ENCODE results near the gene AP5B1.

Gene AP5B1

DNA sequence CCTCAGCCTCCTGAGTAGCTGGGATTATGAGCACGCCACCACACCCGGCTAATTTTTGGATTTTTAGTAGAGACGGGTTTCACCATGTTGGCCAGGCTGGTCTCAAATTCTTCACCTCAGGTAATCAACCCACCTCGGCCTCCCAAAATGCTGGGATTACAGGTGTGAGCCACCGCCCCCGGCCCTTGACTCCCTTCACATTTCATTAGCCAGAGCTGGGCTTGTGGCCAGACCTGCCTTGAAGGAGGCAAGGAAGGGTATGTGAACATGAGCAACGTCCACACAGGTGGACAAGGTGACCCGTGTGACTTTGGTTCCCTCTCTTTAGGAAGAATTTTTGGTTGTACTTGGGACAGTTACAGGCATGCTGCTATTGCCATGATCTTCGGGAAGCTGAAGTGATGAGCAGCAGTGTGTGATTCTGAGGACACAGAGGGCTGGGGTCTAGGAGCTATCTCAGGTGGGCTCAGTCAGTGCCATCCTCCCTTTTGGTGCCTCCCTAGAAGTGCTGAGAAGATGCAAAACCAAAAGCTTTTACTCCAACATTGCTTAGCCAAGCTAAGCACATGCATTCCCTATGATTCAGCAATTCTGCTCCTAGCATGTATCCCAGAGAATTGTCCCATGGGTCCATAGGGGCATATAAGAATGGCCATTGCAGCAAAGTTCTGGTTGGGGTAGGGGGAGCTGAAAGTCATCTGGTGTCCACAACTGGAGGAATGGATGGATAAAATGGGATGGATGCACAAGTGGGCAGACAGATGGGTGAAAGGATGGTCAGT lies 6.1 kb downstream of the AP5B1 start:
- peaks cover 13% of the 10 kb centered on the region for H3K36me3 ChIP-seq (ENCODE audit: insufficient read depth, low read length)
- H3K4me3 ChIP-seq (ENCODE audit: low read depth, low read length, poor library complexity, severe bottlenecking): no peak overlapping the region
- TF ChIP-seq, protein P1, sequence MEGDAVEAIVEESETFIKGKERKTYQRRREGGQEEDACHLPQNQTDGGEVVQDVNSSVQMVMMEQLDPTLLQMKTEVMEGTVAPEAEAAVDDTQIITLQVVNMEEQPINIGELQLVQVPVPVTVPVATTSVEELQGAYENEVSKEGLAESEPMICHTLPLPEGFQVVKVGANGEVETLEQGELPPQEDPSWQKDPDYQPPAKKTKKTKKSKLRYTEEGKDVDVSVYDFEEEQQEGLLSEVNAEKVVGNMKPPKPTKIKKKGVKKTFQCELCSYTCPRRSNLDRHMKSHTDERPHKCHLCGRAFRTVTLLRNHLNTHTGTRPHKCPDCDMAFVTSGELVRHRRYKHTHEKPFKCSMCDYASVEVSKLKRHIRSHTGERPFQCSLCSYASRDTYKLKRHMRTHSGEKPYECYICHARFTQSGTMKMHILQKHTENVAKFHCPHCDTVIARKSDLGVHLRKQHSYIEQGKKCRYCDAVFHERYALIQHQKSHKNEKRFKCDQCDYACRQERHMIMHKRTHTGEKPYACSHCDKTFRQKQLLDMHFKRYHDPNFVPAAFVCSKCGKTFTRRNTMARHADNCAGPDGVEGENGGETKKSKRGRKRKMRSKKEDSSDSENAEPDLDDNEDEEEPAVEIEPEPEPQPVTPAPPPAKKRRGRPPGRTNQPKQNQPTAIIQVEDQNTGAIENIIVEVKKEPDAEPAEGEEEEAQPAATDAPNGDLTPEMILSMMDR (IDR thresholded peaks at IDR 0.05; ENCODE audit: low read length): no peak
- TF ChIP-seq EZH2 (IDR thresholded peaks at IDR 0.05; ENCODE audit: borderline replicate concordance, low read length): no peak

DNA sequence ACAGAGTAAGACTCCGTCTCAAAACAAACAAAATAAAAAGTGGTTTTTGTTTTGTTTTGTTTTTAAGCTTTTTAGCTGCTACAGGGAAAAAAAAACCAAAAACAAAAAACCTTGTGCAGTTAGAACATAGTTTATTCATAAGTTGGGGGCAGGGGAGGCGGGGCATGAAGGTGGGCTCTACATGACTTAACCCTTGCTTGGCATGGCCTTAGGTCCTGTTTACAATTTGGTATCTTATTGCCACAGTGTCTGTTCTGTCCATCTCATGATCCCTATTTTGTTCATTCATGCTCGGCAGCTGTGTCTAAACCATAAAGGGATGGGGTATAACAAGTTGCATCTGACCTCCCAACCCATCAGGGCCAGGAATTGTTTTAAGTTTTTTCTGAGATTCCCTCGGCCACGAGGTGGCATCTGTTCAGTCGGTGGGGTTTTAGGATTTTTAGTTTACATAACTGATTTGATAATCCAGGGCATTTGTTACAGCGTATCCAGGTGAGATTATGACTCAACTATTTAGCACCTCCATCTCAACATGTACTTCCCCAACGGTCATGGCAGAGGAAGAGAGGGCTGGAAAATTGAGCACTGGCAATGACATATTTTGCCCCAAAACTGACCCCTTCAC lies 6.9 kb downstream of the AP5B1 start:
- Histone ChIP-seq H3K9me2 (ENCODE audit: low read depth, low read length) (no peaks in the 10 kb centered on the region), H3K9ac (ENCODE audit: low read length) (no peak overlapping the region), H4K20me1 (ENCODE audit: insufficient read depth, low read length) (no peaks in the 10 kb centered on the region), H3K4me1 (ENCODE audit: insufficient read depth, low read length, severe bottlenecking) (no peaks in the 10 kb centered on the region), H3K4me2 (ENCODE audit: low read length) (no peak overlapping the region), H2AFZ (ENCODE audit: low read length) (no peak overlapping the region), H3K36me3 (ENCODE audit: insufficient read depth, low read length) (peaks cover 8% of the 10 kb centered on the region), H3K27ac (ENCODE audit: low read depth, low read length, poor library complexity, severe bottlenecking) (no peak overlapping the region), H3K27me3 (ENCODE audit: insufficient read depth, low read length) (no peaks in the 10 kb centered on the region), H3K79me2 (ENCODE audit: insufficient read depth, low read length) (no peaks in the 10 kb centered on the region), H3K4me3 (ENCODE audit: low read depth, low read length, poor library complexity, severe bottlenecking) (no peak overlapping the region), H3F3A (ENCODE audit: insufficient read depth, low read length) (no peaks in the 10 kb centered on the region), H3K9me3 (ENCODE audit: low read length) (no peaks in the 10 kb centered on the region)
- TF ChIP-seq, protein P1 (IDR thresholded peaks at IDR 0.05; ENCODE audit: low read length): peak; percentile 60
- TF ChIP-seq EZH2 (IDR thresholded peaks at IDR 0.05; ENCODE audit: borderline replicate concordance, low read length): no peak

More for the DNA sequence above, 6.1 kb downstream of the AP5B1 start:
- Histone ChIP-seq H3K9ac (ENCODE audit: low read length) (no peak overlapping the region), H3K27ac (ENCODE audit: low read depth, low read length, poor library complexity, severe bottlenecking) (no peak overlapping the region), H4K20me1 (ENCODE audit: insufficient read depth, low read length) (no peaks in the 10 kb centered on the region), H3K4me2 (ENCODE audit: low read length) (no peak overlapping the region), H3K9me2 (ENCODE audit: low read depth, low read length) (no peaks in the 10 kb centered on the region), H3K9me3 (ENCODE audit: low read length) (no peaks in the 10 kb centered on the region), H3K79me2 (ENCODE audit: insufficient read depth, low read length) (no peaks in the 10 kb centered on the region), H3F3A (ENCODE audit: insufficient read depth, low read length) (no peaks in the 10 kb centered on the region), H2AFZ (ENCODE audit: low read length) (no peak overlapping the region), H3K27me3 (ENCODE audit: insufficient read depth, low read length) (no peaks in the 10 kb centered on the region), H3K4me1 (ENCODE audit: insufficient read depth, low read length, severe bottlenecking) (peaks cover 5% of the 10 kb centered on the region)

DNA sequence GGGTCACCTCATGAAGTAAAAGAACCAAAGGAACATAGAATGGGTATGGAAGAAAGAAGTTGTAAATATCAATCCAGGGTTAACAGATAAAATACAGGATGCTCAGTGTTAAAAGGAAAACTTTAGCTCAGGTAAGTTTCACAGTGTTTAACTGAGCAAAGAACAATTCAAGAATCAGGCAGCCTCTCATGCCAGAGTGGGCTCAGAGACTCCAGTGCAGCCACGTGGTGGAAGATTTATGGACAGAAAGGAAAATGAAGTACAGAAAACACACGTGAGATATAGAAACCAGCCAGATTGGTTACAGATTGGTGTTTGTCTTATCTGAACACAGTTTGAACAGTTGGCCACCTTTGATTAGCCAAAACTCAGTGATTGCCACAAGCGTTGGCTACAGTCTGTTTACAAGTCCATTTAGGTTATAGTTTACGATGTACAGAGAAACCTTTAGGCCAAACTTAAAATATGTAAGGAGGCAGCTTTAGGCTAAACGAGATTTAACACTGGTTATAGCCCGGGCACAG lies 9.1 kb downstream of the AP5B1 start:
- Histone ChIP-seq H3F3A (ENCODE audit: insufficient read depth, low read length) (no peaks in the 10 kb centered on the region), H3K9ac (ENCODE audit: low read length) (no peak overlapping the region), H3K4me3 (ENCODE audit: low read depth, low read length, poor library complexity, severe bottlenecking) (no peak overlapping the region), H4K20me1 (ENCODE audit: insufficient read depth, low read length) (no peaks in the 10 kb centered on the region), H3K27ac (ENCODE audit: low read depth, low read length, poor library complexity, severe bottlenecking) (no peak overlapping the region), H3K4me2 (ENCODE audit: low read length) (no peak overlapping the region), H3K79me2 (ENCODE audit: insufficient read depth, low read length) (no peaks in the 10 kb centered on the region), H3K9me2 (ENCODE audit: low read depth, low read length) (no peaks in the 10 kb centered on the region), H3K4me1 (ENCODE audit: insufficient read depth, low read length, severe bottlenecking) (no peaks in the 10 kb centered on the region), H2AFZ (ENCODE audit: low read length) (no peak overlapping the region), H3K36me3 (ENCODE audit: insufficient read depth, low read length) (no peaks in the 10 kb centered on the region; the same call in 1 of the 2 replicates), H3K27me3 (ENCODE audit: insufficient read depth, low read length) (no peaks in the 10 kb centered on the region), H3K9me3 (ENCODE audit: low read length) (no peaks in the 10 kb centered on the region)
- TF ChIP-seq EZH2 (IDR thresholded peaks at IDR 0.05; ENCODE audit: borderline replicate concordance, low read length): no peak
- TF ChIP-seq, protein P1 (IDR thresholded peaks at IDR 0.05; ENCODE audit: low read length): no peak

Data from OCI-LY1 (cell line).